GM21390 (cell line): ENCODE results near the gene SLF2.

ENCODE experiments used
- ATAC-seq: cut with Tn5 transposase; IDR thresholded peaks from one replicate; pipeline ENCODE4 v1.9.1; 2021; ENCODE audit not compliant: unreplicated experiment

Gene SLF2

GRCh38 chr10:100979791-100980272, 67.1 kb downstream of the SLF2 start:
- ATAC-seq = no peak

DNA sequence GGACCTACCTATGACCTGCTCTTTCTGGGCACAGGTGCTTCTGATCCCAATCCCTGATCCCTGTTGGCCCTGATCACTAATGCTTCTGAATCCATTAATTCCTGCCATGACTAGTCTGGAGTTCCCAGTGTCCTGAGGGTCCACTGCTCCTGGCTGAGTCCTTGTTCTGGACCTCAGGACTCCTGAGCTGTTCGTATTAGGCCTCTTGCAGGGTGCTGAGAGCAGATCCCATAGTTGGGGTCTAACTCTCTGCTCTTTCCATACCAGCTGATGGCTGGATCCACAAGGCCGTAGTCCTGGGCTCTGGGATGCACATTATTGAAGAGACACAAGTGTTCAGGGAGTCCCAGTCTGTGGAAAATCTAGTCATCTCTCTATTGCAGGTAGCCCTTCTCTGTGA, 67.5 kb downstream of the SLF2 start:
- ATAC-seq = no peak

- ATAC-seq = no peak
These were observed 67.9 kb downstream of the SLF2 start for GRCh38 chr10:100980711-100981110.

- no peak for ATAC-seq
These were observed 68.5 kb downstream of the SLF2 start for GRCh38 chr10:100981178-100981772.

DNA sequence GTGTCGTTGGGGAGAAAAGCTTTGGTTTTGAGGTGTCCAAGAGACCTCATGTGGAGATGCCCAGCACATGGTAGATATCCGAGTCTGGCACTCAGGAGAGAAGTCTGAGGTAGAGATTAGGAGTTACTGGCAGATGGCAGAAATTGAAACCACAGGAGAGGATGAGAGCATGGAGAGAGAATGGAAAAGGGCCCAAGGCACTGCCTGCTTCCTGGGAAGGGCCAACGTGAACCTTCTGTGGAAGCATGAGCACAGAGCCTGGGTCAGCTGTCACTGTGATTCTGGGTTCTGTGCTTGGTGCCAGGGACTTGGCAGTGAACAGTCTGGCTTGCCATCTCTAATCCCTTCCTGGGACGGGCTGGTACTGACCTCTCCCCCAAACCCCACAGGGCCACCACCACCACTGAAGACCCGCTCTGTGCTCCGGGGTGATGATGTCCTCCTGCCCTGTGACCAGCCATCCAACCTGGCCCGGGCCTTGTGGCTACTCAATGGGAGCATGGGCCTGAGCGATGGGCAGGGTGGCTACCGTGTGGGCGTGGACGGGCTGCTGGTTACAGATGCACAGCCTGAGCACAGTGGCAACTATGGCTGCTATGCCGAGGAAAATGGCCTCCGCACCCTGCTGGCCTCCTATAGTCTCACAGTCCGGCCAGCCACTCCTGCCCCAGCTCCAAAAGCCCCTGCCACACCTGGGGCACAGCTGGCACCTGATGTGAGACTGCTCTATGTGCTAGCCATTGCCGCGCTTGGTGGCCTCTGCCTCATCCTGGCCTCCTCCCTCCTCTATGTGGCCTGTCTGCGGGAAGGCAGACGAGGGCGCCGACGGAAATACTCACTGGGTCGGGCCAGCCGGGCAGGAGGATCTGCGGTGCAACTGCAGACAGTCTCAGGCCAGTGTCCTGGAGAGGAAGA, 70.4 kb downstream of the SLF2 start:
- no peak for ATAC-seq

- ATAC-seq = no peak
These were observed 71.3 kb downstream of the SLF2 start for GRCh38 chr10:100983868-100984671.

- ATAC-seq = no peak
These were observed 72.0 kb downstream of the SLF2 start for GRCh38 chr10:100984672-100985177.

DNA sequence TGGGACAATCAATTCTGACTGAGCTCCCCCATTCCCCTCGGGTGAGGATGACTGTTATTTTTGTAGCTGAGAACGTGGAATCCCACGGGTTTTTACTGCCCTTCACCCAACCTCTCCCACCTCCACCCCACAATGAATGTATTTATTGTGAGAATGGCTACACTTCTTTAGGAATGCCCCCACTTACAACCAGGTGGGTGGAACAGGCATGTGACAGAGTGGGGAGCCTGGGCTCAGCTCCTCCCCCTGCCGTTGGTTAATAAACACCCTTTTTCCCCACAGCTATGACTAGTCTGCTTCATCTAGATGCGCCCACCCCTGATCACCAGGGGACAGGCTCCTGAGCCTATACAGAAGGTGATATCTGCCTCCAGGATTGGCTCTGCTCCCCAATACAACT, 72.6 kb downstream of the SLF2 start:
- no peak for ATAC-seq

DNA sequence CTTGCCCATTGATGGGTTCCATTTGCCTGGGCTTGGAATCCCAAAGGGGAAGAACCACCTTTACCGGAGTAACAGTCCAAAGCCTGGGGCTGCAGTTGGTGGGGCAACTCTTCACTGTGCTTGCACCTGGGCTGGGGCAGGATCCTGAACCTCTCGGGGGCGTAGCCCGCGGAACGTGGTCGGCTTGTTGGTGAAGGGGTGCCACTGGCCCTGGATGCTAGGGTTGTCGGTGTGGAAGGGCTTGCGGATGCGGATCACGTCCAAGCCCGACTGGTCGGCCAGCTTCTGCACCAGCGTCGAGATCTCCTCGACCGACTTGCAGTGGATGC, 73.8 kb downstream of the SLF2 start:
- no peak for ATAC-seq

DNA sequence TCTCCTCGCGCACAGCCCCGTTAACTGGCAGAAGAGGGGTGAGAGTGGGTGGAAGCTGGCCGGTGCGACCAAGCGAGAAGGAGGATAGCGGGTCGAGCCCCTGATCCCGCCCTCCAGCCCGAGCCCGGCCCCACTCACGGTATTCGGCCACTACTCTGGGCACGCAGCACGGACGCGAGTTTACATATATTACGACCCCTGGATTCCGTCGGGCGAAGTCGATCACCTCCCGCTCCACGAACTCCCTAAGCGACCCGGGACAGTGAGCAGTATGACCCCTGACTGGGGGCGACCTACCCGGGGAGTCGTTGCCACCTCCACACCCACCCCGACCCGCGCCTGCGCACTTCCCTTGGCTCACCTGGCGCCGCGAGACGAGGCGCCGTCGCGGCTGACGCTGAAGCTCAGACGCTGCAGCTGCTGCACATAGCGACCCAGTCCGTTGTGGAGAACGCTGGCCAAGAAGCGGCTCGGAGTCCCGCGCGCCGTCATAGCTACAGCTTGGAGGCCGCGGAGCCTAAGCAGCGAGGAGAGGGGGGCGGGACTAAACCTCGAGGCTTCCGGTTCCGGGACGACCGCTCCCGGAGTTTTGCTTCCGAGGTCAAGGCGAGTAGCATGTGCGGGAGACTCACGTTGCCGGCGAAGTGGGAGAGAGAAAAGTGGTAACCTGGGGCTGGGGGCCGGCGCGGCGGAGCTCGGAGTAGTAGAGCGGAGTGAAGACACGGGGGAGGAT, 74.4 kb downstream of the SLF2 start, which contains the start of the genes MRPL43 and TWNK:
TSS of gene MRPL43 (minus strand) at position 546 of the 733 bp plus-strand sequence. CDS start at position 492, 54 bp downstream.
TSS of gene TWNK (plus strand) at position 592 of the 733 bp plus-strand sequence. CDS start 668 bp downstream, outside the sequence.
- ATAC-seq = peak; percentile 88

- ATAC-seq = no peak
These were observed 74.9 kb downstream of the SLF2 start for GRCh38 chr10:100987685-100988049.

GRCh38 chr10:100988166-100988565, 75.4 kb downstream of the SLF2 start:
- ATAC-seq = no peak

GRCh38 chr10:100989088-100989487, 76.3 kb downstream of the SLF2 start:
- ATAC-seq = no peak

GRCh38 chr10:100993986-100994708, 81.4 kb downstream of the SLF2 start:
- ATAC-seq = no peak

GRCh38 chr10:100995181-100995580, 82.4 kb downstream of the SLF2 start:
- ATAC-seq = no peak

DNA sequence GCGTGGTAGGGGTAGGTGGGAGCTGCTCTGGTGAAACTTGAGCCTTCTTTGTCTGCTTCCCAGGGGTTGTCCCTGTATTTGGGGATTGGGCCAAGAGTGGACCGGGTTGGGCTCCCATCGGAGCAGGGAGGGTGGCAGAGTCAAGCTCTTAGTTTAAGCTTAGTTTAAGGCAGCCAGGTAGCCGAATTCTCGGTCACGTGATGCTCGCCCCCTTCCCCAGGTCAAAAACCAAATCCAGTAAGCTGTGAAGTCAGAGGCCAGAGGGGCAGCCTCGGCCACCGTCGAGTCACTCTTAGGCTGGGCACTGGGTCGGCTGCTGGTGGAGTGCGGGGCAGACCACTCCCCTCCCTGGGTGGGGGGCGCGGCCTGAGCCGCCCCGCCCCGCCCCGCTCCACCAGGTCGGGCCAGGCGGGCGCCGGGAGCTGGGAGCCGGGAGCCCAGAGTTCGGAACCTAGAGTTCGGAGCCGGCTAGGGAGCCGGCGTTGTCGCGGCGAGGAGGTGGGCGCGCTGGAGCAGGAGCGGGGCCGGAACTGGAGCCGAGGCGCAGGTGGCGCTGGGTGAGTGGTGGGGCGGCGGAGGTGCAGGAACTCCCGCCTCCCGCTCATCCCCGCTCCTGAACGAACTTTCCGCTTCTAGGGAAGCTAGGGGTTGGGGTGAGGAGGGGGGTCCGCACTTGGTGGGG, 84.1 kb downstream of the SLF2 start:
- ATAC-seq = peak; percentile 25

GRCh38 chr10:100997360-100998182, 84.8 kb downstream of the SLF2 start:
- ATAC-seq = peak; percentile 34
